Transverse colon (tissue), 4 donors: Measurements from ENCODE around the gene IL5RA.

Source experiments
- EP300 ChIP-seq: sonication (generic); formaldehyde crosslinking; IDR thresholded peaks from one replicate; pipeline ENCODE4 v1.6.1; 2017; ENCODE audit warnings: antibody characterized with exemption, low read depth
- POLR2A ChIP-seq: fragments of 450-650 bp; IDR thresholded peaks from one replicate; pipeline ENCODE4 v1.6.1; 2016; ENCODE audit warnings: antibody characterized with exemption, mild to moderate bottlenecking, moderate library complexity
- POLR2AphosphoS5 ChIP-seq, 3 donors: sonication (generic); formaldehyde crosslinking; IDR thresholded peaks; one replicate each; pipeline ENCODE4 v1.6.1; 2016; ENCODE audit warnings: antibody characterized with exemption in 3 of 3
- TF ChIP-seq, protein P1 (sequence below), 5 experiments: fragments of 200-600 bp in 3 of 5; fragments of 450-650 bp in 2 of 5; sonication (generic) in 3 of 5; IDR thresholded peaks; 1 replicate in 2 of 5; 2 replicates in 3 of 5; pipeline ENCODE4 v1.5.1; 2016 to 2017; ENCODE audit warnings: antibody characterized with exemption in 5 of 5, inconsistent platforms in 3 of 5, mild to moderate bottlenecking in 2 of 5, moderate library complexity in 1 of 5

DNA sequence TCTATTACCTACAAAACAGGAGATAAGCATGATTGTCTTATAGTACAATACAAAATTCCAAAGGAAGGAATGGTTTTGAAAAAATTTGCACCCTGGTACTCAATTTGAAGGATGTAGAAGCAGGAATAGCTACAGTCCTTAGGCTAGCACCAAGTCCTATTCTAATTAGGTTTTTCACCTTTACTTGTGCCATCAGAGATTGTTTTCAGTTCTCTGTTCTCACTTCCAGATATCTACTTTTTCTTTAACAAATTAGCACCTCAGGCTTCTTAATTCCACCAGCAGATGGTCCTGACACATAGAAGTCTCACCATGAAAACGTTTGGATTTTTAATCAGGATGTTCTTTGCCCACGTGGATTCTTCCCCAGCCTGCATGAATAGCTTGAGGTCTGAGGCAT, 43.8 kb downstream of the IL5RA start:
- TF ChIP-seq, protein P1, sequence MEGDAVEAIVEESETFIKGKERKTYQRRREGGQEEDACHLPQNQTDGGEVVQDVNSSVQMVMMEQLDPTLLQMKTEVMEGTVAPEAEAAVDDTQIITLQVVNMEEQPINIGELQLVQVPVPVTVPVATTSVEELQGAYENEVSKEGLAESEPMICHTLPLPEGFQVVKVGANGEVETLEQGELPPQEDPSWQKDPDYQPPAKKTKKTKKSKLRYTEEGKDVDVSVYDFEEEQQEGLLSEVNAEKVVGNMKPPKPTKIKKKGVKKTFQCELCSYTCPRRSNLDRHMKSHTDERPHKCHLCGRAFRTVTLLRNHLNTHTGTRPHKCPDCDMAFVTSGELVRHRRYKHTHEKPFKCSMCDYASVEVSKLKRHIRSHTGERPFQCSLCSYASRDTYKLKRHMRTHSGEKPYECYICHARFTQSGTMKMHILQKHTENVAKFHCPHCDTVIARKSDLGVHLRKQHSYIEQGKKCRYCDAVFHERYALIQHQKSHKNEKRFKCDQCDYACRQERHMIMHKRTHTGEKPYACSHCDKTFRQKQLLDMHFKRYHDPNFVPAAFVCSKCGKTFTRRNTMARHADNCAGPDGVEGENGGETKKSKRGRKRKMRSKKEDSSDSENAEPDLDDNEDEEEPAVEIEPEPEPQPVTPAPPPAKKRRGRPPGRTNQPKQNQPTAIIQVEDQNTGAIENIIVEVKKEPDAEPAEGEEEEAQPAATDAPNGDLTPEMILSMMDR (IDR thresholded peaks at IDR 0.05) = no peak
- TF ChIP-seq POLR2A = no peak
- TF ChIP-seq EP300 = no peak
- no peak for TF ChIP-seq POLR2AphosphoS5 (IDR thresholded peaks at IDR 0.05)
